T follicular helper cell (primary cell): ENCODE measurements around the gene PLET1.
"Not testable (repeated sequence)": the region's sequence is repeated elsewhere in the genome, so short reads cannot be mapped to it uniquely, and the experiment has no call there.

Experiments used
- DNase-seq: peaks from one replicate; pipeline ENCODE4 v3.0.0-alpha.2; 2020; ENCODE audit warnings: low read depth

Gene PLET1

DNA sequence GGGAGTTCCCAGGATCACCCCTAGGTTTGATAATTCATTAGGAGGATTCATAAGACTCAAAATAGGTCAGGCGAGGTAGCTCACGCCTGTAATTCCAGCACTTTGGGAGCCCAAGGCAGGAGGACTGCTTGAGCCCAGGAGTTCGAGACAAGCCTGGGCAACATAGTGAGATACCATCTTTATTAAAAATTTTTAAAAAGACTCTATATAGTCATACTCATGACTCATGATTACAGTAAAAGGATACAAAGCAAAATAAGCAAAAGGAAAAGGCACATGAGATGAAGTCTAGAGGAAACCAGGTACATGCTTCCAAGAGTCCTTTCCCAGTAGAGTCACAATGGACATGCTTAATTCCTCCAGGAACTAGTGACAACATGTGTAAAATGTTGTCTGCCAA, 48.4 kb downstream of the PLET1 start:
- DNase-seq, result no peak

DNA sequence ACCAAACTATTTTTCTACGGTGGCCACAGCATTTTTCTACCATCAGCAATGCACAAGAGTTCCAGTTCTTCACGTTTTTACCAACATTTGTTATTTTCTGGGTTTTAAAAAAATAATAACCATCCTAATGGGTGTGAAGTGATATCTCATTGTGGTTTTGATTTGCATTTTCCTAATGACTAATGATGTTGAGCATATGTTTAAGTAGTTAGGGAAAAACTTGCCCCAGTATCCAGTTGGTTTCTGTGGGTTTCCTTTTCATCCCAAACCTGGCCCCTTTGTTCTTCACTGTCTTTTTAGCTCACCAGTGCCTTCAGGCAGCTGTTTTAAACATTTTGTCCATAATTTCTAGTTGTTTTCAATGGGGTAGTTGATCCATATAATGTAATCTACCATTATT, 49.1 kb downstream of the PLET1 start:
- DNase-seq, result no peak

DNA sequence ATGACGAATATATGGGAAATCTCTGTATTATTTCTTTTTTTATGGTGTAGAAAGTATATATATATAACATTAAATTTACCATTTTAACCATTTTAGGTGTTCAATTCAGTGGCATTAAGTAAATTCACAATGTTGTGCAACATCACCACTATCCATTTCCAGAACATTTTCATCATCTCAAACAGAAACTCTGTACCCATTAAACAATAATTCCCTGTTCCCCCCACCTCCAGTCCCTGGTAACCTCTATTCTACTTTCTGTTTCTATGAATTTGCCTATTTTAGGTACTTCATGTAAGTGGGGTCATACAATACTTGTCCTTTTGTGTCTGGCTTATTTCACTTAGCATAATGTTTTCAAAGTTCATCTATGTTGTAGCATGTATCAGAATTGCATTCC, 49.8 kb downstream of the PLET1 start:
- DNase-seq, result no peak

DNA sequence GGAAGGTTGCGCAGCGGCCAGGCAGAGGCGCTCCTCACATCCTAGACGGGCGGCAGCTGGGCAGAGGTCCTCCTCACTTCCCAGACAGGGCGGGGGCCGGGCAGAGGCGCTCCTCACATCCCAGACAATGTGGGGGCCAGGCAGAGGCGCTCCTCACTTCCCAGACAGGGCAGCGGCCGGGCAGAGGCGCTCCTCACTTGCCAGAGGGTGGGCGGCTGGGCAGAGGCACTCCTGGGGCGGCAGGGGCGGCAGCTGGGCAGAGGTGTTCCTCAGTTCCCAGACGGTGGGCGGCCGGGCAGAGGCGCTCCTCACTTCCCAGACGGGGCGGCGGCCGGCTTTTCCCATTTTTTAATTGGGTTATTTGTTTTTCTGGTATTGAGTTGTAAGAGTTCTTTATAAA, 54.6 kb downstream of the PLET1 start:
- DNase-seq, result no peak

DNA sequence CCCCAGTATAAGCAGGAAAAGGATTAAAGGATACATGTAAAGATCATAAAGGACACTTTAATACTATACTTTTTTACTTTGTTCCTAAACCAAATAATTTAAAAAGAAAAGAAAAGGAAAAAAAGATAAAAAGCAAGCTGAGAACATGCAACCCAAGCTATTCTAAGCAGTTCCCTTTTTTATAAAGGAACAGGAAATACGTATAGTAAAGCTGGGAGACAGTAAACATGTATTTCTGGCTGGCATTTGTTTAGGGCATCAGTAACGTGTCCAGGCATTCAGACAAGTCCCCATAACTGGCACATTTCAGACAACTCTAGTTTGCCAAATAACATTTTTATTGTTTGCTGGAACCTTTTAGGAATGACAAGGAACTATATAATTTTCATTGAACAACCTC, 60.4 kb downstream of the PLET1 start:
- DNase-seq, result no peak

DNA sequence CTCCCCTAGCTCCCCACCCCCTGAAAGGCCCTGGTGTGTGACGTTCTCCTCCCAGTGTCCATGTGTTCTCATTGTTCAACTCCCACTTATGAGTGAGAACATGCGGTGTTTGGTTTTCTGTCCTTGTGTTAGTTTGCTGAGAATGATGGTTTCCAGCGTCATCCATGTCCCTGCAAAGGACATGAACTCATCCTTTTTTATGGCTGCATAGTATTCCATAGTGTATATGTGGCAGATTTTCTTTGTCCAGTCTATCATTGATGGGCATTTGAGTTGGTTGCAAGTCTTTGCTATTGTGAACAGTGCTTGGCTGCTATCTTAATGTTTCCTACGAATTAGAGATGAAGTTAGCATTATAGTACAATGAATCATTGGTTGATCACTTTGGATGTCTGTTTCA, 61.6 kb downstream of the PLET1 start:
- DNase-seq, result not testable (repeated sequence)
